ENCODE measurements around the gene UBR1.
A peak's percentile ranks its signal among the peaks of the same experiment; 100 is the strongest.
"Not testable (repeated sequence)": the region's sequence is repeated elsewhere in the genome, so short reads cannot be mapped to it uniquely, and the experiment has no call there.

The UBR1 gene

DNA sequence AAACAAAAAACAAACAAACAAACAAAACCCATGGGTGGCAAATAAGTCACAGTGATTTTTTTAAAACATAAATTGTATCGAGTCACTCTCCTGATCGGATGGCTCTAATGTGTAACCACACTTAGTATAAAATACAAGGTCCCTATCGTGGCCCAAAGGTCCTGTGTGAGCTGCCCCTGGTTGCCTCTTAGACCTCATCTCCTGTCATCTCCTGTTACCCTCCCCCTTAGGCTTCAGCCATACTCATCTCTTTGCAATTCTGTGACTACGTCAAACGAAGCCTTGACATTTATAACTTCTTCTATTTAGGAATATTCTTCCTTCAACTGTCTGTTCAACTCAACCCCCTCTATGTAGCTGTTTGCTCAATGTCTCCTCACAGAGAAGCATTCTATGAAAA is 141.4 kb downstream of the UBR1 start:
- DNase-seq = no peak

DNA sequence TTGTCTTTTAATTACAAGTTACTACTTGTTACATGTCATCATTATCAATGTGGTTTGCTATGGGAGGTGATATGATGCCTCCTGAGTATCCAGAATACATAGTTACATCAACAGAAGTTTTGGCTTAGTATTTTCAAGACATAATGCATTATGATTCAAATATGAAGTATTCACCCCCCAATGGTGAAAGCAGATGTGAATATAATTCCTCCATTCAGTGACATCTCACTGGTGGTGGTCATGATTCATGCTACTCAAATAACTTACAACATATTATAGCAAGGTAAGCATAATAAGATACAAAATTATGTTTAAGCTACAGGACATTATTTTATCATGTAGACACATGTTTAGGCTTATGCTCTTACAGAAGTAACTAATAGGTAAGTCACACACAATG is 150.3 kb downstream of the UBR1 start:
- DNase-seq = no peak

DNA sequence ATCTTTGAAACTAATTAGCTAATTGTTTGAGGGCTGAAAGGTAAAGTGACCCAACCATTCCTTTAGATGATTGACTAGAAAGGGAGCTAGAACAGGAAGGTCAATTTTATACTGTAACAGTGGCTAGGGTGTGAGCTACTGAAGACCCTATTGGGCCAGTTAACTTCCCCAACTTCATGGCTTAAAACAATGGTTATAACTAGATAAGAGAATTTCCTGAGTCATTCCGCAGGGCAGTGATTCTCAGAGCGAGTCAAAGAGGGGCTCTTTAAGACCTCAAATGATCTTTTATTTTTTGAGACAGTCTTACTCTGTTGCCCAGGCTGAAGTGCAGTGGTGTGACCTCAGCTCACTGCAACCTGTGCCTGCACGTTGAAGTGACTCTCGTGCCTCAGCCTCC is 151.5 kb downstream of the UBR1 start:
- DNase-seq = no peak

DNA sequence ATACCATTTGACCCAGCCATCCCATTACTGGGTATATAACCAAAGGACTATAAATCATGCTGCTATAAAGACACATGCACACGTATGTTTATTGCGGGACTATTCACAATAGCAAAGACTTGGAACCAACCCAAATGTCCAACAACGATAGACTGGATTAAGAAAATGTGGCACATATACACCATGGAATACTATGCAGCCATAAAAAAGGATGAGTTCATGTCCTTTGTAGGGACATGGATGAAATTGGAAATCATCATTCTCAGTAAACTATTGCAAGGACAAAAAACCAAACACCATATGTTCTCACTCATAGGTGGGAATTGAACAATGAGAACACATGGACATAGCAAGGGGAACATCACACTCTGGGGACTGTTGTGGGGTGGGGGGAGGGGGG is 156.9 kb downstream of the UBR1 start:
- not testable (repeated sequence) for DNase-seq

DNA sequence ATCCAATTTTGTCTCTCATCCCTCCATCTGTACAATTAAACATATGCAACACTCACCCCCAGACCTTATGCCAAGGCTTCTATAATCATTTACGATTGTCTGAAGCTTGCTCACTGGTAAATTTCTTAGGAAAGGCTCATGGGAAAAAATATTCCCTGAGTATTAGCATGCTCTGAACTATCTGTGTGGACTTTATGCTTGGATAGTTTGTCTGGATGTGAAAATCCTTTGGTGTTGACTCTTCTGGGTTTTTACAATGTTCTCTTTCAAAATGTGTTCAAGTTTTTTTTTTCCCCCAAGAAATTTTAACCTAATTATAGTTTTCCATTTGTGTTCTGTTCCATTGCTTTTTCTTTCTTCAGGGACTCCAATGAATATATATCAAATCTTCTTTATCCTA is 165.3 kb downstream of the UBR1 start:
- DNase-seq = no peak

DNA sequence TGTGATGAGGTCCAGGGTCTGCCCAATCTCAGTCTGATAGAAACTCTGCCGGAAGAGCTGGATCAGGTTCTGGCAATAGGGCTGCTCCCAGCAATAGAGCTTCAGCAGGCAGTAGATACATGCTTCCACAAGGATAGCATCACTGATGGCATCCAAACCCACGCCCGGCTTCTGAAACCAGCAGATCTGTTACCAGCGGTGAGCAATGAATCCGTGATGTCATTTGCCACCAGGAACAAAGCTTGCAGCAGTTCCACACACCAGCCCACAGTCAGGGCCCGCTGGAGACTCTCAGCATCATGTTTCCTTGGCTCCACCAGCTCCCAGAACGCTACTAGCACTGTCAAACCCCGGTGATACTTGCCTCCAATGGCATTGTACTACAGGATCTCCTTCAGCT is 166.0 kb downstream of the UBR1 start:
- no peak for DNase-seq

DNA sequence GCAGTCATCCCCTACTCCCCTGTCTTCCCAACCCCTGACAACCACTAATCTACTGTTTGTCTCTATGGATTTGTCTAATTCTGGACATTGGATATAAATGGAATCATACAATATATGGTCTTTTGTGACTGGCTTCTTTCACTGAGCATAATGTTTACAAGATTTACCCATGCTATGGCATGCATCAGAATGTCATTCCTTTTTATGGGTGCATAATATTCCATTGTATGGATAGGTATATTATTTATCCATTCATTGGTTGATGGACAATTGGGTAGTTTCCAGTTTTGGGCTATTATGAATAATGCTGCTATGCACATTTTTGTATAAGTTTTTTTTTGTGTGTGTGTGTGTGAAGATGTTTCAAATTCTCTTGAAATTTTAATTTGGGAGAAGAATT is 168.7 kb downstream of the UBR1 start:
- no peak for DNase-seq

DNA sequence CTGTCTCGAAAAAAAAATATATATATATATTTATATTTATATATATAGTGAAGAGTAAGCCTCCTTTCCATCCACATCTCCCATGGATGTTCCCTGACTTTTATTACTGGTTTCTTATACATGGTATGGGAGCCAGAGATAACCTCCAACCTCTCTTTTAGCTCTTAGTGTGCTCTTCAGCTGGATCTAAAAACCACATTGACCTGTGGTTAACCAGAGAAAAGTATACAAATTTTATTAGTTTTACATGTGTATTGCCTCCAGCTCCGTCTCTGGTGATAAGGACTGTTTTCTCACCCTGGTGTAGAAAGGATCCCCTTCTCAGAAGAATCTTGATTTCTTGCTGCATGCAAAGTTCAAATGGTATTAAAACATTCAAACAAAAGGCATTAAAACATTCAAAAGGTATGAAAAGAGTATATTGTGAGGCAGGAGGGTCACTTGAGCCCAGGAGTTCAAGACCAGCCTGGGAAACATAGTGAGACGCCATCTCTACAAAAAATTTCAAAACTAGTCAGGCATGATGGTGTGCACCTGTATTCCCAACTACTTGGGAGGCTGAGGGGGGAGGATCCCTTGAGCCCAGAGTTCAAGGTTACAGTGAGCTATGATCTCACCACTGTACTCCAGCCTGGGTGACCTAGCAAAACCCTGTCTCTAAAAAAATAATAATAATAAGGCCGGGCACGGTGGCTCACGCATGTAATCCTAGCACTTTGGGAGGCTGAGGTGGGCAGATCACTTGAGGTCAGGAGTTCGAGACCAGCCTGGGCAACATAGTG is 171.8 kb downstream of the UBR1 start:
- DNase-seq = no peak

DNA sequence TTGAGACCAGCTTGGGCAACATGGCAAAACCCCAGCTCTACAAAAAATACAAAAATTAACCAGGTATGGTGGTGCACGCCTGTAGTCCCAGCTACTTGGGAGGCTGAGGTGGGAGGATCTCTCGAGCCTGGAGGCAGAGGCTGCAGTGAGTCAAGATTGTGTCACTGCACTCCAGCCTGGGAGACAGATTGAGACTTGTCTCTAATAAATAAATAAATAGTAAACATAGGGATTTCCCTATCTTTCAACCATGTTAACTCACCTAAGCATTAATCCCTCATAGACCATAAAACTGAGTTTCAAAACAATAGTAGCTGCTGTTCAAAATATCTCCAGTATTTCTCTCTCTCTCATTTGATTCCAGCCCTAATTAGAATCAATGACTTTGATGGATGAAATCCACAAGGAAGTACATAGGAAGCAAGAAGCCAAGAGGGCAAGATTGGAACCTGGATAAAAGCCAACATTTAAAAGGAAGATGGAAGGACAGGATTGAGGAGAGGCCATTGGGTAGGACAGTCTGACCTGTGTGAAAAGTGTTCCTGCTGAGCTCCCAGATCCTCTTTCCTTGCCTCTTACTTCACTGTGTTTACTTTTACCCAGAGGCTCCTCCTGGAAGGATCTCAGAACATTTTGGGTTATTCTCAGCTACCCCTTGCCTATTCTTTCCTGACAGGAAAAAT is 172.9 kb downstream of the UBR1 start:
- DNase-seq = no peak

DNA sequence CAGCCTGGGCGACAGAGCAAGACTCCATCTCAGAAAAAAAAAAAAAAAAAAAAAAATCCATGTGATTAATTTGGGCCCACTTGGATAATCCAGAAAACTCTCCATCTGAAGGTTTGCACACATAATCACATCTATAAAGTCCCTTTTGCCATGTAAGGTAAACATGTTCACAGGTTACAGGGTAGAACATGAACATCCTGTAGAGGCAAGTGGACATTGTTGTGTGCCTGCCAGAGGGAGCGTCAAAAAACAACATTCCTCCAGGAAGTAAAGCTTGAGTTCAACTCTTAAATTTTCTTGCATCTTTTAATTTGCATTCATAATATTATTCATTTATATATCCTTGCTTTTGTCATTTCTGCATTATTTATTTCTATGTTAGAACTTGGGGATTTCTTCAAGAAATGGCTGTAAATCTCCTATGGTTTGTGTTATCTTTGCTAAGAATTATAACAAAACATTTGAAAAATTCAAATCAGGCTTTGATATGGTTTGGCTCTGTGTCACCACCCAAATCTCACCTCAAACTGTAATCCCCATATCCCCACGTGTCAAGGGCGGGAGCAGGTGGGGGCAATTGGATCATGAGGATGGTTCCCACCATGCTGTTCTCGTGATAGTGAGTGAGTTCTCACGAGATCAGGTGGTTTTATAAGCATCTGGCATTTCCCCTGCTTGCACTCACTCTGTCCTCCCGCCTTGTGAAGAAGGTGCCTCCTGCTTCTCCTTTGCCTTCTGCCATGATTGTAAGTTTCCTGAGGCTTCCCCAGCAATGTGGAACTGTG is 173.9 kb downstream of the UBR1 start:
- DNase-seq = no peak

DNA sequence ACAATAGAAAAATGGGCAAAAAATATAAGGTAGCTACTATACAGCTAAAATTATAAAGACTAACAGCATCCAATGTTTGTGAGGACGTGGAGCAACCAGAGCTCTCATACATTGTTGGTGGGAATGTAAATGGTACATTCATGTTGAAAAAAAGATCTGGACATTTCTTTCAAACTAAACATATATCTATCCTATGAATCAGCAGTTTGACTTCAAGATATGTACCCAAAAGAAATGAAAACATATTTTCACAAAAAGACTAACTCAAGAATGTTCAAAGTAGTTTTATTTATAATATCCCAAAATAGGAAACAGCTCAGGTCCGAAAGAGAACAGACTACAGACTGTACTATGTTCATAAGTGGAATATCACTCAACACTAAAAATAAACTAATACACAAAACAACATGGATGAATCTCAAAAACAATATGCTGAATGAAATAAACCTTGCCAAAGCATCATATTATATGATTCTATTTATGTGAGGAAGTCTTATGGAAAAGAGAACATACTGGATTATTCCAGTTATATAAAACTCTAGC is 176.5 kb downstream of the UBR1 start:
- no peak for DNase-seq

DNA sequence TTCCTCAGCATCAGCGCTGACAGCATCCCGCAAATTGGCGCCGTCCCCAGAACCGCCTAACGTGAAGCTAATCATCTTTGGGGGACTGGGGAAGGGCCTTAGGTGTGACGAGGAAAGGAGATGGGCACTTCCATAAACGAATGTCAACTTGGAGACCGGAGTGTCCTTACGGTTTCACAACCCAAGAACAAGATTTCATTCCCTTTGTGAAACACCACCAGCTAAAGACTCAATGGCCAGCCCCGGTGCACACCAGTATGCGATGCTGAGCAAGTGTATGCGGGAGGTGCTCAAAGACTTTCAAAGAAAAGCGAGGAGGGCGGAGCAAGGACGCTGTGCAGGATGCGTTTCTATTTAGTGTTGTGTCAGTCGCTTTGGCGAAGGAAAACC is 184.5 kb downstream of the UBR1 start:
- no peak for DNase-seq

DNA sequence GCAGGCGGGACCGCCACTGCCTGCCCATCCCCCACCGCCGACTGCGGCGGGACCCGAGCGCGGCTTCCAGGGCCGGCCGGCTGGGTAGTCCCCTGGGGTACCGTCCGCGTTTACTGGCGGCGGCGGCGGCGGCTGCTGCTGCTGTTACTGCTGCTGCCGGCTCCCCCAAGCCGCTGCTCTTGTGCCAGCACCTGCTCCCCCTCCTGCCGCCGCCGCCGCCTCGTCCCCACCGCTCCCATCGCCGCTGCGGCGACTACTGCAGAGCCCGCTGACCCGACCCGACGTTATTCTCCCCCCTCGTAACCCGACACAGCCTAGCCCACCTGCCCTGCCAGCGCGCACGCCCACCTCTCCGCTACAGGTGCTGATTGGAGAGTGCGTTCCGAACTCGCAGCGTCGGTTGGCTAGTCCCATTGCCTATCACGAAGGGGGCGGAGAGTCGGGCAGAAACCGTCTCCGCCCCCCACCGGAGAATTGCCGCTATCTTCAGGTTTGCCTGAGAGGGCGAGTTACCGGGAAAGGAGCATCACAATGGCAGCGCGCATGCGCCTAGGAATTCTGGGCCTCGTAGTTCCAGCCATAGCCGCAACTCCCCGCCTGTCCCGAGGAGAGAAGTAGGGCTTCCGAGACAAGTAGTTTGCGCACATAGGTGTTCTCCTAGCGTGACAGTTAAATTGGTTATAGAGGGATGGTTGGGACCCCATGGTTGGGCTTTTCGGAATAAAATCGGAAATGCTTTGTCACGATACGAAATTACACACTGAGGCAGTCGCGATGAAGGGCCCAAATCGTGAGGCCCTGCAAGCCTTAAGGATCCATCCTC is 185.1 kb downstream of the UBR1 start, which contains the start of gene TTBK2:
TSS of gene TTBK2 (minus strand) at position 260 of the 823 bp plus-strand sequence. CDS start 42,161 bp downstream, outside the sequence.
- DNase-seq = peak; percentile 95

DNA sequence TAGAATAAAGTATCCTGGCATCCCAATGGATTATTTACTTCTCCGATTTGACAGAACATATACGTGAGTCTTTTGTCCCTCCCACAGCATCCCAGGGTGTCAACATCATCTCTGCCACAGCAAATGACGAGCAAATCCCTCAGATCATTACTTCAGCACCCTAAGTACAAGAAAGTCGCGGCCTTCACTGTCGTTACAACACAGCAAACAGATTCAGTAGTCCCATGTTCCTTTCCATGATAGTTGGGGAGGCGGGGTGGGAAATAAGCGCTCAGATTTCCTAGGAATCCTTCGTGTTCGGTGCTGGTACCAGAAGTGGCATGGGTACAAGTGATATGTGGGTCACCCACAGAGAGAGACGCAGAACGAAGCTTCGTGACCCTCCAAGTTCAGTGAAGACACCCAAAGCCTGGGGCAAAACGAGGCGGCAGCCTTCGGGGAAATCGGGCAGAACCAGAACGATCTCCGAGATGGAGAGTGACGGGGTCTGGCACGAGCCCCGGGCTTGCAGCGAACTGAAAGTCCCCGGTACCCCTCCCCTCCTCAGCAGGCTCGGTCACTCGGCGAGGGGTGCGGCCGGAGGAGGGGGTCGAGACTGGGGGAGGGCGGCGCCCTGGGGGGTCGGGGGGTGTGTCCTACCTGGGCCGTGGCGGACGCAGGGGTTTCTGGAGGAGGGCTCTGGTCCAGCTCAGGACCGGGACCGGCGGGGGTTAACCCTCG is 185.9 kb downstream of the UBR1 start:
- no peak for DNase-seq

DNA sequence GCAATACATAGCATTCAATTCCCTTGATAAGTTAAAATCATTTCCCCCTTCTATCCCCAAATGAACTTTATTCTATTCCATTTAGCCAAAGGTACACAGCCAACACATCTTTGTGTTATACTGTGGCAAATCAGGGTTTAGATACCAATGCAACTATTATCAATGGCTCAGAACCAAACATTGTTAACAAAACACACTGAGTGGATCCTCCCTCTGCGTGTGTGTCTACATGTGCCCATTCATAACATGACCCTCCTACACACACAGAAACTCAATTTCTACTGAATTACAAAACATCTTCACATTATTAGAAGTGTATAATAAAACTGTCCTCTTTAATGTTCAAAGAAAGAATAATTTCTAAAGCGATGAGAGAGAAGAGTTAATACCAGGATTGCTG is 186.5 kb downstream of the UBR1 start:
- no peak for DNase-seq

DNA sequence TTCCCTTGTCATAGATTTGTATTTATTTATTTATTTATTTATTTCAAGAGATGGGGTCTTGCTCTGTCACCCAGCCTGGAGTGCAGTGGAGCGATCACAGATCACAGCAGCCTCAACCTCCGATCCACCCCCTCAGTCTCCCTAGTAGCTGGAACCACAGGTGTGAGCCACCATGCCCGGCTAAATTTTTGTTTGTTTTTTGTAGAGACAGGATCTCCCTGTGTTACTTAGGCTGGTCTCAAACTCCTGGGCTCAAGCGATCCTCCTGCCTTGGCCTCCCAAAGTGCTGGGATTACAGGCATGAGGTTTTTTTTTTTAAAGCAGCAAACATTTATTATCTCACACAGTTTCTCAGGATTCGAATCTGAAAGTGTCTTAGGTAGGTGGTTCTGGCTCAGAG is 187.8 kb downstream of the UBR1 start:
- no peak for DNase-seq

DNA sequence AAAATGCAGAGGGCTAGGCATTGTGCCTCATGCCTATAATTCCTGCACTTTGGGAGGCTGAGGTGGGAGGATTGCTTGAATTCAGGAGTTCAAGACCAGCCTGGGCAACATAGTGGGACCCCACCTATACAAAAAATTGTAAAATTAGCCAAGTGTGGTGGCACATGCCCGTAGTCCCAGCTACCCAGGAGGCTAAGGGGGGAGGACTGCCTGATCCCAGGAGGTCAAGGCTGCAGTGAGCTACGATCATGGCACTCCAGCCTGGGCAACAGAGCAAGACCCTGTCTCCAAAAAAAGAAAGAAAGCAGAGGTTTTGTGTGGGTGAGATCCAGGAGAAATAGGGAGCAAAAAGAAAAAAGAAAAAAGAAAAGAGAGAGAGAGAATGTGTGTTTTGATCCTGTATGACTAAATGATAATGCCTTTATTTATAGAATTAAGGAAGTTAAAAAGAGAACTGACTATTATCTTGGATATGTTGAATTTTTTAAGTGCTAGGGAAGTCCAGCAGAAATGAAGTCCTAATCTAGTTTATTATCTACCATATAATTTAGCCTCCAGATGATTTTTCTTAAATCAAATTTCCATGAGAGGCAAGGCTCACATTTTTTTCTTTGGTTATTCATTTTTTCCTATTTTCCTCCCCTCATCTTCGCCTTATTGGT is 190.1 kb downstream of the UBR1 start:
- no peak for DNase-seq

DNA sequence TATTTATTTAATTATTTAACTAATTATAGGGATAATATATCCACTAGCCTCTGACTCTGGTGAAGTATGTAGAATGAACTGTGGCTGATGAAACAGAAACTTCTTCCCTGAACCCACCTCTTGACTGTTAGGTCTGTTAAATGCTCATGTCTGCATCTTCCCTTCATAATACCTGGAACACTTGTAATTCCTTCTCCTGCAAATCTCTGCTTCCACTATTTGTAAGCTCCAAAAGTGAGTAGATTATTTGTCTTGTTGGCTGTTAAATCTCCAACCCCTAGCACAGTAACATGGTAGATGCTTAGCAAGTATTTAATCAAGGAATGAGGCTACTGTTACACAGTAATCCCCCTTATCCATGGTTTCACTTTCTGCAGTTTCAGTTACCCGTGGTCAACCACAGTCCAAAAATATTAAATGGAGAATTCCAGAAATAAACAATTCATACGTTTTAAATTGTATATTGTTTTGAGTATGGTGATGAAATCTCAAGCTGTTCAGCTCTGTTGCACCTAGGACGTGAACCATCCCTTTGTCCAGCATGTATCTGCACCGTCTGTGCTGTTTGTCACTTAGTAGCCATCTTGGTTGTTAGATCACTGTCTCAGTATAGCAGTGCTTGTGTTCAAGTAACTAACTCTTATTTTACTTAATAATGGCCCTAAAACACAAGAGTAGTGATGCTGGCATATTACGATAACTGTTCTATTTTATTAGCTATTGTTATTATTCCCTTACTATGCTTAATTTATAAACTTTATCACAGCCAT is 190.9 kb downstream of the UBR1 start:
- no peak for DNase-seq

DNA sequence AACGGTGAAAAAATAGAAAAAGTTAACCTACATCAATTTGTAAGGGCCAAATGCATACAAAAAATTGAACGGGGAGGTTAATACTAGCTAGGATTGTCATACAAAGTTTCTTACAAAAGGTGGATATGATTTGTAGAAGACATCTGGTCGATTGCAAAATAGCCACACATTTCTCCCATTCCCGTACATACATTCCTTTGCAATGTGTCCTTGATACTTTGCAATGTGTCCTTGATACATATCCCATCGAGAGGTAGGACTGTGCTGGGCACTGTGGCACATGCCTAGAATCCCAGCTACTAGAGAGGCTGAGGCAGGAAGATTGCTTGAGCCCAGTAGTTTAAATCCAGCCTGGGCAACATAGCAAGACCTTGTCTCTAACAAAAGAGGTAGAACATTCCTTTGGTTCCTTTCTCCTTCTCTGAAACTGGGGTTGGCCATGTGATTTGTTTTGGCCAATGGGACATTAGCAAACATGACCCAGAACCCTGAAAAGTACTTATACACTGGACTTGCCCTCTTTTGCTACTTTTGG is 194.7 kb downstream of the UBR1 start:
- DNase-seq = no peak

DNA sequence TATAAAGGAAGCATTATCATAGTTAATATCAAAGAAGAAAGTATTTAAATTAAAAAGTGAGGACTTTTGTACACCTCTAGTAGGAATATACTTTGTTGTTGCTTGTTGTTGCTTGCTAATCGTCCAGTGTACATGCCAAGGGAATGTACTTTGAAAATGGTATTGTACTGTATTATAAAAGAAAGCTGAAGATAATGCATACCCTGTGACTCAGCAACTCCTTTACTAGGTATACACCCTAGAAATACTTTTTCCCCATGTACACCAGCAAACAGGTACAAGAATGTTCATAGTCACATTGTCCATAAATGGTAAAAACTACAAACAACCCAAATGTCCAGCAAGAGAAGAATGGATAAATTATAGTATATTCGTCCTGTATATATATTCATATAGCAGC is 197.3 kb downstream of the UBR1 start:
- DNase-seq = no peak
